Keratinocyte (primary cell): ENCODE results near the gene LCE1F. TPM values are rescaled to one million over a fixed set of nuclear protein-coding genes. Genes with fewer than 3 reads are reported as not detected.
A peak's percentile ranks its signal among the peaks of the same experiment; 100 is the strongest.

Experiments
- DNase-seq: peaks from one replicate; pipeline ENCODE4 v3.0.0-alpha.2; 2011; ENCODE audit warnings: low read depth, missing footprints, low spot score
- FAIRE-seq: peaks from 2 replicates; lab custom pipeline; 2011; peaks lifted over from hg19 to GRCh38; lab: Jason Lieb, UNC
- H2AFZ ChIP-seq: 2 replicates; pipeline ENCODE4 v1.6.0; 2012; ENCODE audit warnings: low read length, control low read depth, inconsistent platforms; ENCODE audit not compliant: control insufficient read depth
- H3K27ac ChIP-seq: 2 replicates; pipeline ENCODE4 v1.5.1; 2011; ENCODE audit warnings: low read length; ENCODE audit not compliant: control insufficient read depth, insufficient read depth
- H3K27me3 ChIP-seq: 3 replicates; pipeline ENCODE4 v1.6.0; 2011; ENCODE audit warnings: low read length; ENCODE audit not compliant: control insufficient read depth, insufficient read depth; ENCODE audit errors: extremely low read depth
- H3K36me3 ChIP-seq, 2 experiments: 2 replicates in 1 of 2; 3 replicates in 1 of 2; pipeline ENCODE4 v1.5.1; 2011; ENCODE audit warnings: low read length in 2 of 2, mild to moderate bottlenecking in 1 of 2; ENCODE audit not compliant: control insufficient read depth in 2 of 2, insufficient read depth in 2 of 2; ENCODE audit errors: extremely low read depth in 1 of 2
- H3K4me1 ChIP-seq: 3 replicates; pipeline ENCODE4 v1.5.1; 2011; ENCODE audit warnings: low read length; ENCODE audit not compliant: control insufficient read depth, insufficient read depth; ENCODE audit errors: extremely low read depth
- H3K4me2 ChIP-seq: 3 replicates; pipeline ENCODE4 v1.6.0; 2011; ENCODE audit warnings: low read depth, low read length; ENCODE audit not compliant: control insufficient read depth, insufficient read depth; ENCODE audit errors: extremely low read depth
- H3K4me3 ChIP-seq, 3 experiments: fragments of 200-600 bp in 1 of 3; sonication (generic) in 1 of 3; 2 replicates in 2 of 3; 3 replicates in 1 of 3; pipeline ENCODE4 v1.5.1; 2011 to 2016; ENCODE audit warnings: low read length in 3 of 3, mild to moderate bottlenecking in 3 of 3, control low read depth in 2 of 3, inconsistent platforms in 1 of 3, low read depth in 1 of 3, mixed read lengths in 1 of 3, mixed run types in 1 of 3, moderate library complexity in 1 of 3; ENCODE audit not compliant: control insufficient read depth in 2 of 3, insufficient read depth in 2 of 3; ENCODE audit errors: extremely low read depth in 1 of 3
- H3K79me2 ChIP-seq: 2 replicates; pipeline ENCODE4 v1.6.0; 2012; ENCODE audit warnings: low read length; ENCODE audit not compliant: control insufficient read depth, insufficient read depth
- H3K9ac ChIP-seq: 3 replicates; pipeline ENCODE4 v1.6.0; 2011; ENCODE audit warnings: low read length; ENCODE audit not compliant: control insufficient read depth, insufficient read depth; ENCODE audit errors: extremely low read depth
- H3K9me1 ChIP-seq: 3 replicates; pipeline ENCODE4 v1.6.0; 2011; ENCODE audit warnings: low read length; ENCODE audit not compliant: control insufficient read depth, insufficient read depth; ENCODE audit errors: extremely low read depth
- H3K9me3 ChIP-seq: 2 replicates; pipeline ENCODE4 v1.5.1; 2012; ENCODE audit warnings: low read depth, low read length; ENCODE audit not compliant: control insufficient read depth
- H4K20me1 ChIP-seq: 3 replicates; pipeline ENCODE4 v1.6.0; 2011; ENCODE audit warnings: low read length; ENCODE audit not compliant: control insufficient read depth, insufficient read depth; ENCODE audit errors: extremely low read depth
- EZH2 ChIP-seq: IDR thresholded peaks from one replicate; pipeline ENCODE4 v1.6.1; 2012; ENCODE audit warnings: inconsistent platforms, mild to moderate bottlenecking, low read length, moderate library complexity
- dilution Hi-C: fragments of 300-500 bp; cut with MboI; formaldehyde crosslinking; loops from one replicate; pipeline ENCODE4 v1.7.0; 2020; ENCODE audit warnings: low sequenced_read_pairs; ENCODE audit not compliant: extremely low pct_ligation_motif_present
- polyA plus RNA-seq, 5 experiments: library from polyadenylated mRNA; depleted of rRNA in 3 of 5; stranded (reverse) in 3 of 5; stranded (forward) in 1 of 5; unstranded in 1 of 5; fragments of >200 nt; gene quantifications; 1 replicate in 1 of 5; 2 replicates in 3 of 5; 3 replicates in 1 of 5; pipeline versions ENCODE4 v1.2.1 to v1.2.3, GENCODE V29; 2011 to 2012; ENCODE audit warnings: missing spikeins in 2 of 5, low read depth in 1 of 5, low replicate concordance in 1 of 5
- TF ChIP-seq, protein P1 (sequence below), 3 experiments: IDR thresholded peaks in 1 of 3; conservative IDR thresholded peaks in 1 of 3; optimal IDR thresholded peaks in 1 of 3; 2 replicates in 2 of 3; 3 replicates in 1 of 3; pipeline versions ENCODE3 to v1.5.1; 2011; ENCODE audit warnings: low read length in 3 of 3, mild to moderate bottlenecking in 3 of 3, moderate library complexity in 2 of 3, control low read depth in 1 of 3, inconsistent platforms in 1 of 3; ENCODE audit not compliant: insufficient read depth in 2 of 3; ENCODE audit errors: extremely low read depth in 1 of 3

The LCE1F gene
- polyA plus RNA-seq, 1 donor (not counting 4 experiments of a cell fraction or from before 2014, with no cell fraction given) = not detected

DNA sequence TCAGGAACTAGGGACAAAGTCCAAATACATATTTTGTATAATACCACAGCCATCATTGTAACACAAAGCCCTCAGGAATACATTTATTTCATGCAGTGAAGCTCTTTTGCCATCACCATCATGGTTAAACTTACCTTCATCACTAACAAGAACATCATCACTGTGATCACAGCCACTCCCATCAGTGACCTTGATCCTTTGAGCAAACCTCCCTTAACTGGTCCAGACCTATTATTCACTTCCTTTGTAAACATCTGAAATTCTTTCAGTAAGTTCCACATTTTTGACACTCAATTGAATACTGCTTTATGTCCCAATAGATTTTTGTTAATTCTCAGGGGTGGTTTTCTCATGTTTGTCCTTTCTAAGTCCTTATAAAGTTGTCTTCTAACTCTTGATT is 33.3 kb upstream of the LCE1F start:
- dilution Hi-C loops = no loop called here
- Histone ChIP-seq H3K27me3 (no peaks in the 10 kb centered on the region), H3K79me2 (no peaks in the 10 kb centered on the region), H3K36me3 (no peaks in the 10 kb centered on the region), H3K4me1 (peaks cover 47% of the 10 kb centered on the region), H3K9me3 (no peaks in the 10 kb centered on the region), H3K9me1 (no peaks in the 10 kb centered on the region), H2AFZ (no peak overlapping the region), H3K4me3 (no peak overlapping the region), H3K9ac (no peak overlapping the region), H4K20me1 (no peaks in the 10 kb centered on the region), H3K4me2 (no peak overlapping the region), H3K27ac (no peak overlapping the region)
- no peak for FAIRE-seq
- TF ChIP-seq, protein P1, sequence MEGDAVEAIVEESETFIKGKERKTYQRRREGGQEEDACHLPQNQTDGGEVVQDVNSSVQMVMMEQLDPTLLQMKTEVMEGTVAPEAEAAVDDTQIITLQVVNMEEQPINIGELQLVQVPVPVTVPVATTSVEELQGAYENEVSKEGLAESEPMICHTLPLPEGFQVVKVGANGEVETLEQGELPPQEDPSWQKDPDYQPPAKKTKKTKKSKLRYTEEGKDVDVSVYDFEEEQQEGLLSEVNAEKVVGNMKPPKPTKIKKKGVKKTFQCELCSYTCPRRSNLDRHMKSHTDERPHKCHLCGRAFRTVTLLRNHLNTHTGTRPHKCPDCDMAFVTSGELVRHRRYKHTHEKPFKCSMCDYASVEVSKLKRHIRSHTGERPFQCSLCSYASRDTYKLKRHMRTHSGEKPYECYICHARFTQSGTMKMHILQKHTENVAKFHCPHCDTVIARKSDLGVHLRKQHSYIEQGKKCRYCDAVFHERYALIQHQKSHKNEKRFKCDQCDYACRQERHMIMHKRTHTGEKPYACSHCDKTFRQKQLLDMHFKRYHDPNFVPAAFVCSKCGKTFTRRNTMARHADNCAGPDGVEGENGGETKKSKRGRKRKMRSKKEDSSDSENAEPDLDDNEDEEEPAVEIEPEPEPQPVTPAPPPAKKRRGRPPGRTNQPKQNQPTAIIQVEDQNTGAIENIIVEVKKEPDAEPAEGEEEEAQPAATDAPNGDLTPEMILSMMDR (optimal IDR thresholded peaks at IDR 0.05 in 1 of 3, IDR thresholded peaks at IDR 0.05 in 1 of 3, conservative IDR thresholded peaks at IDR 0.05 in 1 of 3; ENCODE audit: extremely low read depth in 1 of 3, insufficient read depth in 2 of 3, low read length in 3 of 3) = no peak
- TF ChIP-seq EZH2 = no peak
- DNase-seq = no peak

DNA sequence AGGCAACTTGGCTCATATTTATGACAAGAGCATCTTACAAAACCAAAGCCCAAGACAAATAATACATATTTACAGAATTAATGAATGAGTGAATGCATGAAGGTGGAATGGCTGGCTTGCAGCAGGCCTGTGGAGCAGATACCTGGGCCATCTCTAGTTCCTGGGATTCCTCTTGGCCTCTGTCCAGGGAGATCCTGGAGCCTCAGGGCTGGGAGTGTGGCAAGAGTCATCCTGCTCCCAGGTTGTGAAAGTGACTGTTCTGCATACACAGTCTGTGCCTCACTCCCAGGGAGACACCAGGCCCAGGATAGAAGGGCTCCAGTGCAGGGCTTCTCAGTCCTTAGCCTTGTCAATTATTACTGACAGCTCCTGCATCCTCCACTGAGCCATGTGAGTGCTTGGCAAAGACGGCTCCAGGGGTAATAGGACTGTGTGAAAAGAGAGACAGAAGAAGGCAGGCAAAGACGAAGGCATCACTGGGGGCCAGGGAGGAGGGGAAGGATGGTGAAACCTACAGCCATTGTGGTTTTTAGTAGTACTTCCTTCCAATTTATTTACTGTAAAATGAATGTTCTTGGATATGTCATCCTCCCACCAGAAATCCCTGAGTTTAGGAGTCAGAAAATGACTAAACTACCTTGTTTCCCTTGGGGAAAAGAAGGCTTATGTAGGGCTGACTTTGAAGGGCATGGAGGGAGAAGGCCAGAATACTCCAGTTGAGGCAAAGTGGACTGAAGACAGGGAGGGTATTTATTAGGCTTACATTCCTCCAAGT is 31.4 kb upstream of the LCE1F start:
- peak; percentile 84 for FAIRE-seq
- peak; percentile 86 for DNase-seq
- Histone ChIP-seq H2AFZ (no peak overlapping the region), H3K9me3 (no peaks in the 10 kb centered on the region), H4K20me1 (no peaks in the 10 kb centered on the region), H3K9ac (peak overlapping the region; percentile 13), H3K79me2 (no peaks in the 10 kb centered on the region), H3K27me3 (no peaks in the 10 kb centered on the region), H3K4me1 (peaks cover 47% of the 10 kb centered on the region), H3K27ac (peak overlapping the region; percentile 76), H3K4me2 (peak overlapping the region; percentile 67), H3K4me3 (no peak overlapping the region), H3K9me1 (no peaks in the 10 kb centered on the region), H3K36me3 (no peaks in the 10 kb centered on the region)
- TF ChIP-seq, protein P1 (optimal IDR thresholded peaks at IDR 0.05 in 1 of 3, IDR thresholded peaks at IDR 0.05 in 1 of 3, conservative IDR thresholded peaks at IDR 0.05 in 1 of 3; ENCODE audit: extremely low read depth in 1 of 3, insufficient read depth in 2 of 3, low read length in 3 of 3) = no peak
- TF ChIP-seq EZH2 = no peak
- dilution Hi-C loops = no loop called here
